Epithelial cell of esophagus (primary cell): Measurements from ENCODE around the gene POLR2H.
A peak's percentile ranks its signal among the peaks of the same experiment; 100 is the strongest.

Experiments
- DNase-seq: peaks from one replicate; pipeline ENCODE4 v3.0.0; 2010; ENCODE audit warnings: low read depth
- H3K4me3 ChIP-seq: 2 replicates; pipeline ENCODE4 v1.5.1; 2011; ENCODE audit warnings: mild to moderate bottlenecking, low read length, control low read depth
- TF ChIP-seq, protein P1 (sequence below): IDR thresholded peaks from 2 replicates; pipeline ENCODE4 v1.5.1; 2011; ENCODE audit warnings: low read depth, mild to moderate bottlenecking, low read length, control low read depth, inconsistent platforms; ENCODE audit not compliant: insufficient read depth; ENCODE audit errors: missing control alignments

POLR2H gene

DNA sequence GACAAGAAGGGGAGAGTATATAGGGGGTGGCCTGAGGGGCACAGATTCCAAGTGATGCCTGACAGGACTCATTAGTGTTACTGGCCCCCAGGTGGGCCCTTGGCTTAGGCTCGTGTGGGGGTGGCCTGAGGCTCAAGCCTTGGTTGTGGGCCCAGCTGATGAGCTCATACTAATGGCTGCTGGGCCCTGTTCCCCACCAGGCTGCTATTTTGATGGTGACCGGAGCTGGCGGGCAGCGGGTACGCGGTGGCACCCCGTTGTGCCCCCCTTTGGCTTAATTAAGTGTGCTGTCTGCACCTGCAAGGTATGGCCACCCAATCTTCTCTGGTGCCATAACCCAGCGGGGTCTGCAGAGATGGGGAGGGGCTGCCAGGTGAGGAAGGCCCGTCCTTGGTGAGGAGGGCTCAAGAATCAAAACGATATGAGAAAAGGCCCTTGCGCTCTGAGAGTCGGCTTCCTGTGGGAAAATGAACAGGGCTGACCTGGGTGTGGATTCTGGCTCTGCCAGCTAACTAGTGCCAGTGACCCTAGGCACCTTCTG, 25.7 kb downstream of the POLR2H start:
- no peak overlapping the region for H3K4me3 ChIP-seq
- TF ChIP-seq, protein P1, sequence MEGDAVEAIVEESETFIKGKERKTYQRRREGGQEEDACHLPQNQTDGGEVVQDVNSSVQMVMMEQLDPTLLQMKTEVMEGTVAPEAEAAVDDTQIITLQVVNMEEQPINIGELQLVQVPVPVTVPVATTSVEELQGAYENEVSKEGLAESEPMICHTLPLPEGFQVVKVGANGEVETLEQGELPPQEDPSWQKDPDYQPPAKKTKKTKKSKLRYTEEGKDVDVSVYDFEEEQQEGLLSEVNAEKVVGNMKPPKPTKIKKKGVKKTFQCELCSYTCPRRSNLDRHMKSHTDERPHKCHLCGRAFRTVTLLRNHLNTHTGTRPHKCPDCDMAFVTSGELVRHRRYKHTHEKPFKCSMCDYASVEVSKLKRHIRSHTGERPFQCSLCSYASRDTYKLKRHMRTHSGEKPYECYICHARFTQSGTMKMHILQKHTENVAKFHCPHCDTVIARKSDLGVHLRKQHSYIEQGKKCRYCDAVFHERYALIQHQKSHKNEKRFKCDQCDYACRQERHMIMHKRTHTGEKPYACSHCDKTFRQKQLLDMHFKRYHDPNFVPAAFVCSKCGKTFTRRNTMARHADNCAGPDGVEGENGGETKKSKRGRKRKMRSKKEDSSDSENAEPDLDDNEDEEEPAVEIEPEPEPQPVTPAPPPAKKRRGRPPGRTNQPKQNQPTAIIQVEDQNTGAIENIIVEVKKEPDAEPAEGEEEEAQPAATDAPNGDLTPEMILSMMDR: no peak
- no peak for DNase-seq

DNA sequence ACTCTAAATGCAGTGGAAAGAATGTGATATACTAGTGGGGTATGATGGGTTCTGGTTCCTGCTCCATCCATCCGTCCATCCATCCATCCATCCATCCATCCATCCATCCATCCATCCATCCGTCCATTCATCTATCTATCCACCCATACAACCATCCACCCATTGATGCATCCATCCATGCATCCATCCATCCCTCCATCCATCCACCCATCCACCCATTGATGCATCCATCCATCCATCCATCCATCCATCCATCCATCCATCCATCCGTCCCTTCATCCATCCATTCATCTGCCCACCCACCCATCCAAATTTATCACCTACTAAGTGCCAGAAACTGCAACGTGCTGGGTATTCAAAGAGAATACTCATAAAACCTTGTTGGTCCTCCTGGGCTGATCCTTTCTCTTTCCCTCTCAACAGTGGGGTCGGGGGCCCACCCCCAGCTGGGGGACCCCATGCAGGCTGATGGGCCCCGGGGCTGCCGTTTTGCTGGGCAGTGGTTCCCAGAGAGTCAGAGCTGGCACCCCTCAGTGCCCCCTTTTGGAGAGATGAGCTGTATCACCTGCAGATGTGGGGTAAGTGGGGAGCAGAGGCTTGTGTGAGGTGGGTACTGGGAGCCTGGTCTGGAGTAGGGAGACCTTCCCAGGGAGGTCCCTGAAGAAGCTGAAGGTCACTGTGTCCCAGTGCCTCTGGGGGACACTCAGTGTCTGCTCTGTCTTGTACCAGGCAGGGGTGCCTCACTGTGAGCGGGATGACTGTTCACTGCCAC, 26.8 kb downstream of the POLR2H start:
- no peak overlapping the region for H3K4me3 ChIP-seq
- DNase-seq: no peak
- TF ChIP-seq, protein P1: no peak

DNA sequence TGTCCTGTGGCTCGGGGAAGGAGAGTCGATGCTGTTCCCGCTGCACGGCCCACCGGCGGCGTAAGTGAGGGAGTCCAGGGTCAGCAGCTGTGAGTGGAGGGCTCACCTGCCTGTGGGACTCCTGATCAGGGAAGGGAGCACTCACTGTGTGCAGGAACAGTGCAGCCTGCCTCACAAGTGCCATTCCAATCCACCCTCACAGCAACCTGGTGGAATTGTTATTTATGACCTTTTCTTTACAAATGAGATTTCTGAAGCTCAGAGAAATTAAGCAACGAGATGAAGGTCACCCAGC, 27.4 kb downstream of the POLR2H start:
- DNase-seq: no peak
- no peak overlapping the region for H3K4me3 ChIP-seq
- TF ChIP-seq, protein P1: no peak

DNA sequence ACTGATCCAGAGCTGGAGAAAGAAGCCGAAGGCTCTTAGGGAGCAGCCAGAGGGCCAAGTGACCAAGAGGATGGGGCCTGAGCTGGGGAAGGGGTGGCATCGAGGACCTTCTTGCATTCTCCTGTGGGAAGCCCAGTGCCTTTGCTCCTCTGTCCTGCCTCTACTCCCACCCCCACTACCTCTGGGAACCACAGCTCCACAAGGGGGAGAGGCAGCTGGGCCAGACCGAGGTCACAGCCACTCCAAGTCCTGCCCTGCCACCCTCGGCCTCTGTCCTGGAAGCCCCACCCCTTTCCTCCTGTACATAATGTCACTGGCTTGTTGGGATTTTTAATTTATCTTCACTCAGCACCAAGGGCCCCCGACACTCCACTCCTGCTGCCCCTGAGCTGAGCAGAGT, 27.9 kb downstream of the POLR2H start:
- DNase-seq: no peak
- H3K4me3 ChIP-seq: no peak overlapping the region
- TF ChIP-seq, protein P1: no peak

DNA sequence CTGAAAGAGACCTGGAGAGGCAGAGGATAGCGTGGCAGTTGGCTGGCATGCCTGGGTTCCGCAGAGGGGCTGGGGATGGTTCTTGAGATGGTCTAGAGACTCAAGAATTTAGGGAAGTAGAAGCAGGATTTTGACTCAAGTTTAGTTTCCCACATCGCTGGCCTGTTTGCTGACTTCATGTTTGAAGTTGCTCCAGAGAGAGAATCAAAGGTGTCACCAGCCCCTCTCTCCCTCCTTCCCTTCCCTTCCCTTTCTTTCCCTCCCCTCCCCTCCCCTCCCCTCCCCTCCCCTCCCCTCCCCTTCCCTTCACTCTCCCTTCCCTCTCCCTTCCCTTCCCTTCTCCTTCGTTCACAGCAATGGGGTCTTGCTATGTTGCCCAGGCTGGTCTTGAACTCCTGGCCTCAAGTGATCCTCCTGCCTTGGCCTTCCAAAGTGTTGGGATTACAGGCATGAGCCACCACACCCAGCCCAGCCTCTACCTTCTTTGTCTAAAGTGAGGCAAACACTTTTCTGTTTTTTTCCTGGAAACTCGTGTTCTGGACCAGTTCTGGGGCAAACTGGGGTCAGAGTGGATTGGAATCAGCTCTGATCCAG, 28.5 kb downstream of the POLR2H start:
- TF ChIP-seq, protein P1: no peak
- H3K4me3 ChIP-seq: no peak overlapping the region
- no peak for DNase-seq

DNA sequence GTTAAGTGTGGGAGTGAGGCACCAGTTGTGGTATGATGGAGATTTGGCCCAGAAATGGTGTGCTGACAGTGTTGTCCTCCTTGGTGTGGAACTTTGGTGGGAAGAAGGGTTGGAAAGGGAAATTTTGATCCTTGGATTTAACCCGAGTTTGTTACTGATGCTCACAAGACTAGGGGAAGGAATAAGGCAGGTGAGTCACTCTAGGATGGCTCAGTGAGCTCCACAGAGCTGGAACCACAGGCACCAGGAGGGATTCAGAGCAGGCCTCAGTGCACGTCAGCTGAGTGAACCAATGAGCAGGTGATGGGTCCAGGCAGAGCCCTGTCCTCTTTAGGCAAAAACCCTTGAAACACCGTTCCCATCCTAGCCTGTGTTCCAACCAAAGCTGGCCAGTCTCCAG, 29.8 kb downstream of the POLR2H start:
- TF ChIP-seq, protein P1: no peak
- DNase-seq: peak; percentile 17

DNA sequence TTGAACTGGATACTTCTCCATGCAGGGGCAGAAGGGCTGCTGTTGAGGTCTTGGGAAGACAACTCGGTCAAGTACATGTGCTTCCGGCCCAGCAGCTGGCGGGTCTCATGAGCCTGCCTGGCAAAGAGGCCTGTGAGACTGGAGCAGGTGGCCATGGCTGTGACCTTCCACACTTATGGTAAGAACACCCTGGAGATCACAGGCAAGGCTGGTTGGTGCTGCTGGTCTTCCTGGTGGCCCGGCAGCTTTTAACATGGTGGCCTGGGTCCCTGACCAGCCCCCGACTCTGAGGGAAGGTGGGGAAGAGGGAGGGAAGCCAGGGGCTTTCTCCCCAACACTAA, 33.8 kb downstream of the POLR2H start:
- no peak overlapping the region for H3K4me3 ChIP-seq
- DNase-seq: no peak
- TF ChIP-seq, protein P1: no peak

More for the DNA sequence above, 29.8 kb downstream of the POLR2H start:
- H3K4me3 ChIP-seq: no peak overlapping the region
